PC-9 (cell line): Measurements from ENCODE around the gene HNRNPA0. TPM values are rescaled to one million over a fixed set of nuclear protein-coding genes. Genes with fewer than 3 reads are reported as not detected.

Experiments used
- BruUV-seq: library from RNA; stranded (reverse); fragments of 400-500 nt; replicated peaks from 2 replicates; lab custom pipeline; 2021; lab: Mats Ljungman, UMichigan
- CTCF ChIA-PET: fragments of 300-600 bp; sonication (Branson Sonifier 250); formaldehyde crosslinking; loops from one replicate; lab custom pipeline; 2022; ENCODE audit warnings: antibody characterized with exemption; lab: Charles Lee
- POLR2A ChIA-PET: fragments of 300-600 bp; sonication (Branson Sonifier 250); formaldehyde crosslinking; loops from one replicate; lab custom pipeline; 2022; ENCODE audit warnings: antibody characterized with exemption; ENCODE audit not compliant: unreplicated experiment; lab: Charles Lee
- DNase-seq, 2 experiments: peaks; one replicate each; pipeline versions ENCODE4 v3.0.0 to v3.0.0-alpha.2; 2015 to 2022; ENCODE audit warnings: mixed read lengths in 1 of 2
- H2AFZ ChIP-seq: fragments of 200-600 bp; sonication (generic); 2 replicates; pipeline ENCODE4 v1.8.1; 2017; ENCODE audit warnings: antibody characterized with exemption
- H3F3A ChIP-seq: fragments of 200-600 bp; sonication (generic); 2 replicates; pipeline ENCODE4 v1.8.1; 2017; ENCODE audit warnings: antibody characterized with exemption, mild to moderate bottlenecking, low read depth; ENCODE audit not compliant: insufficient read depth
- H3K27ac ChIP-seq: fragments of 200-600 bp; sonication (generic); 2 replicates; pipeline ENCODE4 v1.6.1; 2016; ENCODE audit warnings: mixed run types
- H3K27me3 ChIP-seq: fragments of 200-600 bp; sonication (generic); 2 replicates; pipeline ENCODE4 v1.6.1; 2016; ENCODE audit warnings: low read depth, mixed run types; ENCODE audit not compliant: insufficient read depth
- H3K36me3 ChIP-seq: fragments of 200-600 bp; sonication (generic); 2 replicates; pipeline ENCODE4 v1.6.1; 2016; ENCODE audit warnings: low read depth, mixed run types
- H3K4me1 ChIP-seq: fragments of 200-600 bp; sonication (generic); replicated peaks from 2 replicates; pipeline ENCODE4 v1.6.1; 2016; ENCODE audit warnings: mixed run types; ENCODE audit not compliant: insufficient read depth
- H3K4me2 ChIP-seq: fragments of 200-600 bp; sonication (generic); 2 replicates; pipeline ENCODE4 v1.6.1; 2017; ENCODE audit warnings: mixed run types
- H3K4me3 ChIP-seq: fragments of 200-600 bp; sonication (generic); 2 replicates; pipeline ENCODE4 v1.6.1; 2016; ENCODE audit warnings: mixed run types
- H3K79me2 ChIP-seq: fragments of 200-600 bp; sonication (generic); 2 replicates; pipeline ENCODE4 v1.6.1; 2017; ENCODE audit warnings: low read depth, mixed run types
- H3K9me2 ChIP-seq: fragments of 200-600 bp; sonication (generic); 2 replicates; pipeline ENCODE4 v1.8.1; 2017; ENCODE audit warnings: mild to moderate bottlenecking; ENCODE audit not compliant: insufficient read depth
- H3K9me3 ChIP-seq: fragments of 200-600 bp; sonication (generic); 2 replicates; pipeline ENCODE4 v1.8.1; 2016; ENCODE audit warnings: low read depth; ENCODE audit not compliant: insufficient read depth
- H4K20me1 ChIP-seq: fragments of 200-600 bp; sonication (generic); 2 replicates; pipeline ENCODE4 v1.8.1; 2017; ENCODE audit not compliant: insufficient read depth
- EZH2 ChIP-seq: fragments of 200-600 bp; sonication (generic); IDR thresholded peaks from 2 replicates; pipeline ENCODE4 v1.8.0; 2017; ENCODE audit warnings: antibody characterized with exemption, low read depth
- intact Hi-C: fragments of 100-400 bp; cut with micrococcal nuclease; formaldehyde crosslinking; loops from one replicate; pipeline ENCODE4 v1.10.0; 2022; ENCODE audit not compliant: unreplicated experiment
- total RNA-seq: library from RNA; stranded (reverse); gene quantifications from 2 replicates; pipeline ENCODE4 v1.2.3, GENCODE V29; 2021
- TF ChIP-seq, protein P1 (sequence below): fragments of 200-600 bp; sonication (generic); conservative IDR thresholded peaks from 2 replicates; pipeline ENCODE4 v1.6.1; 2017; ENCODE audit warnings: mixed run types, antibody characterized with exemption, mild to moderate bottlenecking, moderate library complexity

The HNRNPA0 gene
- total RNA-seq, 1 experiment from 2014 or later, result 27.8 TPM

DNA sequence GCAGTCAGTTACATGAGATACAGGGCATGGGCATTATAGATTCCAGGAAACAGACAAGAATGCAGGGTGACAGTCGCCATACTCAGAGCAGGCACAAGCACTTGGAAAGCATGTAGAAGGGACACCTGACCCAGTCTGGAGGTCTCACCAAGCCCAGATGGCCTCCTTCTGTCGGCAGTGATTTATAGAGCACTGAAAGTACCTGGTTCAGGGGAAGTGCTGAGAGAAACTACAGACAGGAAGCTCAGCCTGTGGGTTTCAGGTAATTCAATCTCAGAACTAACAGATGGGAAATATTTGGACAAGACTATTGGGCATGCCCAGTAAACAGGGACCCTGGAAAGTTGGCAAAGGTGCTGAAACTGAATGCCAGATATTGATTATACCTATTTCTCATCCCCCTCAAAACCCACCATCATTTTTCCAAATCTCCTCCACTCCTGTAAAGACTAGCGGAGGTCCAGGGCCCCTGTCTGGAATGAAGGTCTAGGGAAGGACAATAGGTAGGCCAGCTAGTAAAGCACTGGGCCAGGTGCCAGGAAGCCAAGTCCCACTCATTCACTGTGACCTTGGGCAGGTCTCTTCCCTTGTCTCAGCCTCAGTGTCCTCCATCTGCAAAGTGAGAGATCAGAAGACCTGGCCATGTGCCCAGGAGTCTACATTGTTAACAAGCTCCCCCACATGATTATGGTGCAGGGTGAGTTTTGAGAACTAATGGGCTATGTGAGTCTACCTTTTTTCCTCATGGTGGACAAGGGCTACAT lies 45.2 kb downstream of the HNRNPA0 start:
- H3K9me3 ChIP-seq, result peaks cover 4% of the 10 kb centered on the region; the same call in 1 of the 2 replicates
- H4K20me1 ChIP-seq, result no peaks in the 10 kb centered on the region
- ChIA-PET CTCF (interaction anchor here (0.6 kb wide), 1 partner anchor 11 kb away, joined by 4 read pairs; no protein-coding TSS in a partner anchor), POLR2A (no interaction called here)
- H3K4me1 ChIP-seq, result no peaks in the 10 kb centered on the region
- BruUV-seq, result no TSS peak
- no peak overlapping the region for H3K27ac ChIP-seq
- no peak overlapping the region for H3K4me3 ChIP-seq
- no peaks in the 10 kb centered on the region for H3K79me2 ChIP-seq
- TF ChIP-seq, protein P1, sequence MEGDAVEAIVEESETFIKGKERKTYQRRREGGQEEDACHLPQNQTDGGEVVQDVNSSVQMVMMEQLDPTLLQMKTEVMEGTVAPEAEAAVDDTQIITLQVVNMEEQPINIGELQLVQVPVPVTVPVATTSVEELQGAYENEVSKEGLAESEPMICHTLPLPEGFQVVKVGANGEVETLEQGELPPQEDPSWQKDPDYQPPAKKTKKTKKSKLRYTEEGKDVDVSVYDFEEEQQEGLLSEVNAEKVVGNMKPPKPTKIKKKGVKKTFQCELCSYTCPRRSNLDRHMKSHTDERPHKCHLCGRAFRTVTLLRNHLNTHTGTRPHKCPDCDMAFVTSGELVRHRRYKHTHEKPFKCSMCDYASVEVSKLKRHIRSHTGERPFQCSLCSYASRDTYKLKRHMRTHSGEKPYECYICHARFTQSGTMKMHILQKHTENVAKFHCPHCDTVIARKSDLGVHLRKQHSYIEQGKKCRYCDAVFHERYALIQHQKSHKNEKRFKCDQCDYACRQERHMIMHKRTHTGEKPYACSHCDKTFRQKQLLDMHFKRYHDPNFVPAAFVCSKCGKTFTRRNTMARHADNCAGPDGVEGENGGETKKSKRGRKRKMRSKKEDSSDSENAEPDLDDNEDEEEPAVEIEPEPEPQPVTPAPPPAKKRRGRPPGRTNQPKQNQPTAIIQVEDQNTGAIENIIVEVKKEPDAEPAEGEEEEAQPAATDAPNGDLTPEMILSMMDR, result no peak
- TF ChIP-seq EZH2, result no peak
- no peak overlapping the region for H2AFZ ChIP-seq
- H3F3A ChIP-seq, result no peaks in the 10 kb centered on the region
- DNase-seq, result no peak
- no peak overlapping the region for H3K4me2 ChIP-seq
- intact Hi-C loops, result no loop called here
- peaks cover 5% of the 10 kb centered on the region; the same call in 1 of the 2 replicates for H3K36me3 ChIP-seq
- H3K9me2 ChIP-seq, result no peaks in the 10 kb centered on the region
- no peaks in the 10 kb centered on the region for H3K27me3 ChIP-seq

DNA sequence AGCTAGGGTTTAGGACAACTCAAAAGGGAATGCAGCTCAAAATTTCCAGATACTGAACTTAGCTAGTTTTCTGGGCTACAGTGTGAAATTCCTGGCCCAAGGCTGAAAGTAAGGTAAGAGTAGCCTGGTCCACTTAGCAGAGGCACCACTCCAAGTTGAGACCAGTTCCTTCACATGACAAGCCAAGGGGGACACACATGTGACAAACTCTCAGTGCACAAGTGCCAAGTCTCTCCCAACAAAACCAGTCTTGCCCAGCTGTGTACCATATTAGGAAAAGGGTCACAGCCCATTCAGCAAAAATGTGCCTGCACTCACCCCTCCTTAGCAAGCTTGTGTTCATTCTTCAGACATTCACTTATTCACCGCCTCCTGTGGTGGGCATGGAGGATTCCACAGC lies 46.1 kb downstream of the HNRNPA0 start:
- Histone ChIP-seq H3K4me1 (no peaks in the 10 kb centered on the region), H3K9me2 (no peaks in the 10 kb centered on the region), H4K20me1 (no peaks in the 10 kb centered on the region), H3K4me3 (no peak overlapping the region), H3K79me2 (no peaks in the 10 kb centered on the region), H2AFZ (no peak overlapping the region), H3K27me3 (no peaks in the 10 kb centered on the region), H3K27ac (no peak overlapping the region), H3K9me3 (no peaks in the 10 kb centered on the region), H3F3A (no peaks in the 10 kb centered on the region), H3K36me3 (0 out of 2 replicates have a peak, but pooled peaks cover under 1% of the 10 kb centered on the region), H3K4me2 (no peak overlapping the region)
- ChIA-PET CTCF (no interaction called here), POLR2A (no interaction called here)
- intact Hi-C loops, result no loop called here
- TF ChIP-seq, protein P1, result no peak
- no peak for TF ChIP-seq EZH2
- DNase-seq, result no peak
- no TSS peak for BruUV-seq

DNA sequence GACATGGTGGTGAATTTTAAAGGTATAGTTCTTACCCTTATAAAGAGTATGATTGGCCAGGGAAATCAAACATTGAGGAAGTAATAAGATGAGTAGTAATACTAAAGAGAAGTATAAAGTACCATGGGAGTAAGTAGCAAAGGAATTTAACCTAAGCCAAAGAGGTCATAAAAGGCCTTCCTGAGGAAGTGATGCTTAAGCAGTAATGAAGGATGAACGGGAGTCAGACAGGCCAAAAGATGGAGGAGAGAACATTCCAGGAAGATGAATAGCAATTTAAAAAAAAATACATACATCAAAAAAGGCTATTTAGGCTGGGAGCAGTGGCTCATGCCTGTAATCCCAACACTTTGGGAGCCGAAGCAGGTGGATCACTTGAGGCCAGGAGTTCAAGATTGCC lies 47.3 kb downstream of the HNRNPA0 start:
- H2AFZ ChIP-seq, result no peak overlapping the region
- no peak overlapping the region for H3K4me2 ChIP-seq
- H3K36me3 ChIP-seq, result no peaks in the 10 kb centered on the region
- H3K9me2 ChIP-seq, result no peaks in the 10 kb centered on the region
- POLR2A ChIA-PET, result interaction anchor here (0.7 kb wide), 1 partner anchor 30 kb away, joined by 4 read pairs; no protein-coding TSS in a partner anchor
- no peak overlapping the region for H3K4me3 ChIP-seq
- CTCF ChIA-PET, result no interaction called here
- intact Hi-C loops, result no loop called here
- no peak for DNase-seq
- H3K27me3 ChIP-seq, result no peaks in the 10 kb centered on the region
- no TSS peak for BruUV-seq
- H3K9me3 ChIP-seq, result no peaks in the 10 kb centered on the region
- H3K79me2 ChIP-seq, result no peaks in the 10 kb centered on the region
- H3K4me1 ChIP-seq, result no peaks in the 10 kb centered on the region
- no peaks in the 10 kb centered on the region for H3F3A ChIP-seq
- no peak for TF ChIP-seq EZH2
- TF ChIP-seq, protein P1, result no peak
- no peak overlapping the region for H3K27ac ChIP-seq
- H4K20me1 ChIP-seq, result no peaks in the 10 kb centered on the region
